Left lung (tissue), 10 donors: ENCODE results near the gene GPR15. TPM values are rescaled to one million over a fixed set of nuclear protein-coding genes. Genes with fewer than 3 reads are reported as not detected.

Experiments
- ATAC-seq: fragments of 200-7000 bp; cut with Tn5 transposase; one replicate; pipeline ENCODE4 v1.9.1; 2020; ENCODE audit warnings: moderate library complexity
- DNase-seq, 4 donors: peaks; one replicate each; pipeline ENCODE4 v3.0.0-alpha.2; 2013 to 2020
- H3K27ac ChIP-seq, 2 donors: fragments of 200-600 bp; sonication (generic) in 1 of 2; one replicate each; pipeline versions ENCODE4 v1.5.0 to v1.8.0; 2020 to 2021
- H3K27me3 ChIP-seq, 2 donors: fragments of 200-600 bp; sonication (generic) in 1 of 2; one replicate each; pipeline versions ENCODE4 v1.5.0 to v1.8.0; 2020 to 2021
- H3K36me3 ChIP-seq, 2 donors: fragments of 200-600 bp; sonication (generic) in 1 of 2; one replicate each; pipeline versions ENCODE4 v1.5.0 to v1.8.0; 2020 to 2021
- H3K4me1 ChIP-seq, 2 donors: fragments of 200-600 bp; one replicate each; pipeline ENCODE4 v1.8.0; 2021
- H3K4me3 ChIP-seq, 2 donors: fragments of 200-600 bp; sonication (generic) in 1 of 2; one replicate each; pipeline versions ENCODE4 v1.5.0 to v1.8.0; 2020 to 2021; ENCODE audit warnings: mild to moderate bottlenecking in 1 of 2
- H3K9me3 ChIP-seq, 2 donors: fragments of 200-600 bp; sonication (generic) in 1 of 2; one replicate each; pipeline versions ENCODE4 v1.5.0 to v1.8.0; 2020 to 2021
- CTCF ChIP-seq, 2 donors: fragments of 200-600 bp; sonication (generic) in 1 of 2; IDR thresholded peaks; one replicate each; pipeline versions ENCODE4 v1.5.0 to v1.8.0; 2021; ENCODE audit warnings: antibody characterized with exemption in 2 of 2
- intact Hi-C, 2 donors: fragments of 100-400 bp; cut with DNase I; formaldehyde crosslinking; loops; one replicate each; pipeline versions ENCODE4 v1.11.2 to v1.14.2; 2022
- polyA plus RNA-seq, 6 donors: library from polyadenylated mRNA; unstranded; fragments of 120-200 nt; gene quantifications; one replicate each; pipeline ENCODE4 v1.2.1, GENCODE V29; 2013; ENCODE audit not compliant: insufficient read length in 6 of 6
- total RNA-seq, 2 donors: library from RNA; stranded (reverse); fragmentation: NEBNext Ultra II Directional; extraction: Animal tissue kit (Norgen Biotek cat#: 25700); gene quantifications; one replicate each; pipeline ENCODE4 v1.2.1, GENCODE V29; 2021
- donor health status: DM: no; HTN: yes; CAD: no.
- donor health status: DM: no; HTN: no; CAD: no.

The GPR15 gene
- total and polyA plus RNA-seq, 8 donors: 0.58 TPM; not detected in 7

GRCh38 chr3:98501270-98501669 is 30.5 kb upstream of the GPR15 start:
- Histone ChIP-seq H3K9me3 (no peaks in the 10 kb centered on the region), H3K4me1 (no peaks in the 10 kb centered on the region), H3K27me3 (no peaks in the 10 kb centered on the region), H3K4me3 (no peak overlapping the region), H3K27ac (no peak overlapping the region), H3K36me3 (no peaks in the 10 kb centered on the region)
- DNase-seq (no peak), ATAC-seq (no peak)
- intact Hi-C loops: no loop called here
- no peak for TF ChIP-seq CTCF (IDR thresholded peaks at IDR 0.05)

GRCh38 chr3:98501863-98502576 is 29.8 kb upstream of the GPR15 start:
- no peak for ATAC-seq

DNA sequence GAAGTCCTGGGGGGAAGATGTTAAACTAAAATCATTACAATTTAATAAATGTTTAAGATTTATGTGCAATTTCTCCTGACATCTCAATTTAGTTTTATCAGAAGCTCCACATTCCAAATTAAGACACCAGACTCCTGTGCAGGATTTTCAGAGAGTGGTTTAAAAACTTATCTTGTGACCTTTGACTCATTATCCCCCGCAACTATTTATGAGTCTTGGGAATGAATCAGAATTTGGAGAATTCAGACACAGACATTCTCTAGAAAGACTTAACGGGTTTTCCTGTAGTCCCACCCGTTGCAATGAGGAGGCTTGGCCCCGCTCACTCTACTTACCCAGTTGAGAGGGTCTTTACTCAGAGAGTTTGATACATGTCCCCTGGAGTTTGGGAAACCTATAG is 27.2 kb upstream of the GPR15 start:
- Histone ChIP-seq H3K4me1 (no peaks in the 10 kb centered on the region), H3K36me3 (no peaks in the 10 kb centered on the region), H3K27ac (no peak overlapping the region), H3K4me3 (no peak overlapping the region), H3K9me3 (no peaks in the 10 kb centered on the region), H3K27me3 (no peaks in the 10 kb centered on the region)
- intact Hi-C loops: no loop called here
- no peak for DNase-seq
- TF ChIP-seq CTCF (IDR thresholded peaks at IDR 0.05): no peak
- no peak for ATAC-seq

More at GRCh38 chr3:98501863-98502576, 29.8 kb upstream of the GPR15 start:
- DNase-seq: no peak
- H3K4me3 ChIP-seq: no peak overlapping the region
- no peak overlapping the region for H3K27ac ChIP-seq
- no peaks in the 10 kb centered on the region for H3K4me1 ChIP-seq
- intact Hi-C loops: no loop called here
- no peaks in the 10 kb centered on the region for H3K9me3 ChIP-seq
- H3K36me3 ChIP-seq: no peaks in the 10 kb centered on the region
- no peak for TF ChIP-seq CTCF (IDR thresholded peaks at IDR 0.05)
- H3K27me3 ChIP-seq: no peaks in the 10 kb centered on the region

DNA sequence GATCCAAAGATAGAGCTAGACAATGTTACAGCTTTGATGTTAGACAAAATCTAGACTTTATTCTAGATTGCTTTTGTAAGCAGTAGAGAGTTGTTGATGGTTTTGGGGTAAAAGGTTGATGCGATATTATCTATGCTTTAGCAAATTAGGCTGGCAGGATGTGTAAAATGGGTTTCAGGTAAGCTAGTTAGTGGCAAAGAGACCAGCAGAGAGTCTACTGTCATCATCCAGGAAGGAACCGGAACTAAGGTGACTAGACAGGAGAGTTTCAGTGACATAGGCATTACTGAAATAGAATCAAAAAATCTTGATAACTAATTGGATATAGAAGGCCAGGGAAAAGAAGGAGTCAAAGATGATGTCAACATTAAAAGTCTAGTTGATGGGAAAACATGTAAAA is 23.2 kb upstream of the GPR15 start:
- Histone ChIP-seq H3K27me3 (no peaks in the 10 kb centered on the region), H3K36me3 (peaks cover 0 to 18% of the 10 kb centered on the region in 2 donors), H3K9me3 (no peaks in the 10 kb centered on the region), H3K4me3 (no peak overlapping the region), H3K4me1 (no peaks in the 10 kb centered on the region), H3K27ac (no peak overlapping the region)
- no peak for ATAC-seq
- no peak for TF ChIP-seq CTCF (IDR thresholded peaks at IDR 0.05)
- DNase-seq: no peak
- intact Hi-C loops: no loop called here

GRCh38 chr3:98512576-98512975 is 19.2 kb upstream of the GPR15 start:
- Histone ChIP-seq H3K9me3 (no peaks in the 10 kb centered on the region), H3K27ac (no peak overlapping the region), H3K27me3 (no peaks in the 10 kb centered on the region), H3K4me1 (no peaks in the 10 kb centered on the region), H3K36me3 (peaks cover 0 to 57% of the 10 kb centered on the region in 2 donors), H3K4me3 (no peak overlapping the region)
- intact Hi-C loops: no loop called here
- ATAC-seq (no peak), DNase-seq (no peak)
- TF ChIP-seq CTCF (IDR thresholded peaks at IDR 0.05): no peak
